ENCODE measurements around the gene UBASH3B.

UBASH3B gene

DNA sequence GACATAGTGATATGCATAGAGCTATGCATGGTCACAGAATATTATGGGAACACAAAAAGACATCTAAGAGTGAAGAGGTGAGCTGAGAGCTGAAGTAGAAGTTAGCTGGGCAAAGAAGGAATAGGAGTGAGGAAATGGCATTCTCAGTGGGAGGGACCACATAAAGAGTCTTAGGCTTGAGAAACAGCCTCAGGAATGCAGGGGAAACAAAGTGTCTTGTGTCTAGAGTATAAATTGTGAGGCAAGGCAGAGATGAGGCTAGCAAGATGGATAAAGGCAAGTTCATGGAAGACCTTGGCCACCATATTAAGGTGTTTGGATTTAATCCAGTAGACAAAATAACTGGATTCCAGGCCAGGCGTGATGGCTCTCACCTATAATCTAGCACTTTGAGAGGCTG lies 142.1 kb downstream of the UBASH3B start:
- Histone ChIP-seq H3K27me3 (ENCODE audit: insufficient read depth, poor library complexity, severe bottlenecking) (no peaks in the 10 kb centered on the region), H3K4me3 (replicated peaks; ENCODE audit: insufficient read depth, low read length) (no peak overlapping the region), H3K27ac (replicated peaks) (no peak overlapping the region)
- TF ChIP-seq POLR2AphosphoS5 (IDR thresholded peaks at IDR 0.05; ENCODE audit: low read depth): no peak
- TF ChIP-seq GABPA (IDR thresholded peaks at IDR 0.05; ENCODE audit: low read depth): no peak
- TF ChIP-seq, protein P1, sequence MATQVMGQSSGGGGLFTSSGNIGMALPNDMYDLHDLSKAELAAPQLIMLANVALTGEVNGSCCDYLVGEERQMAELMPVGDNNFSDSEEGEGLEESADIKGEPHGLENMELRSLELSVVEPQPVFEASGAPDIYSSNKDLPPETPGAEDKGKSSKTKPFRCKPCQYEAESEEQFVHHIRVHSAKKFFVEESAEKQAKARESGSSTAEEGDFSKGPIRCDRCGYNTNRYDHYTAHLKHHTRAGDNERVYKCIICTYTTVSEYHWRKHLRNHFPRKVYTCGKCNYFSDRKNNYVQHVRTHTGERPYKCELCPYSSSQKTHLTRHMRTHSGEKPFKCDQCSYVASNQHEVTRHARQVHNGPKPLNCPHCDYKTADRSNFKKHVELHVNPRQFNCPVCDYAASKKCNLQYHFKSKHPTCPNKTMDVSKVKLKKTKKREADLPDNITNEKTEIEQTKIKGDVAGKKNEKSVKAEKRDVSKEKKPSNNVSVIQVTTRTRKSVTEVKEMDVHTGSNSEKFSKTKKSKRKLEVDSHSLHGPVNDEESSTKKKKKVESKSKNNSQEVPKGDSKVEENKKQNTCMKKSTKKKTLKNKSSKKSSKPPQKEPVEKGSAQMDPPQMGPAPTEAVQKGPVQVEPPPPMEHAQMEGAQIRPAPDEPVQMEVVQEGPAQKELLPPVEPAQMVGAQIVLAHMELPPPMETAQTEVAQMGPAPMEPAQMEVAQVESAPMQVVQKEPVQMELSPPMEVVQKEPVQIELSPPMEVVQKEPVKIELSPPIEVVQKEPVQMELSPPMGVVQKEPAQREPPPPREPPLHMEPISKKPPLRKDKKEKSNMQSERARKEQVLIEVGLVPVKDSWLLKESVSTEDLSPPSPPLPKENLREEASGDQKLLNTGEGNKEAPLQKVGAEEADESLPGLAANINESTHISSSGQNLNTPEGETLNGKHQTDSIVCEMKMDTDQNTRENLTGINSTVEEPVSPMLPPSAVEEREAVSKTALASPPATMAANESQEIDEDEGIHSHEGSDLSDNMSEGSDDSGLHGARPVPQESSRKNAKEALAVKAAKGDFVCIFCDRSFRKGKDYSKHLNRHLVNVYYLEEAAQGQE (IDR thresholded peaks at IDR 0.05; ENCODE audit: insufficient replicate concordance, low read depth): no peak
- no peak for TF ChIP-seq SPI1 (IDR thresholded peaks at IDR 0.05; ENCODE audit: borderline replicate concordance, low read depth)
- TF ChIP-seq, protein P2, sequence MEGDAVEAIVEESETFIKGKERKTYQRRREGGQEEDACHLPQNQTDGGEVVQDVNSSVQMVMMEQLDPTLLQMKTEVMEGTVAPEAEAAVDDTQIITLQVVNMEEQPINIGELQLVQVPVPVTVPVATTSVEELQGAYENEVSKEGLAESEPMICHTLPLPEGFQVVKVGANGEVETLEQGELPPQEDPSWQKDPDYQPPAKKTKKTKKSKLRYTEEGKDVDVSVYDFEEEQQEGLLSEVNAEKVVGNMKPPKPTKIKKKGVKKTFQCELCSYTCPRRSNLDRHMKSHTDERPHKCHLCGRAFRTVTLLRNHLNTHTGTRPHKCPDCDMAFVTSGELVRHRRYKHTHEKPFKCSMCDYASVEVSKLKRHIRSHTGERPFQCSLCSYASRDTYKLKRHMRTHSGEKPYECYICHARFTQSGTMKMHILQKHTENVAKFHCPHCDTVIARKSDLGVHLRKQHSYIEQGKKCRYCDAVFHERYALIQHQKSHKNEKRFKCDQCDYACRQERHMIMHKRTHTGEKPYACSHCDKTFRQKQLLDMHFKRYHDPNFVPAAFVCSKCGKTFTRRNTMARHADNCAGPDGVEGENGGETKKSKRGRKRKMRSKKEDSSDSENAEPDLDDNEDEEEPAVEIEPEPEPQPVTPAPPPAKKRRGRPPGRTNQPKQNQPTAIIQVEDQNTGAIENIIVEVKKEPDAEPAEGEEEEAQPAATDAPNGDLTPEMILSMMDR (IDR thresholded peaks at IDR 0.05; ENCODE audit: insufficient read depth, low read length): no peak
- DNase-seq (ENCODE audit: low read depth in 1 of 2, low spot score in 1 of 2): no peak

DNA sequence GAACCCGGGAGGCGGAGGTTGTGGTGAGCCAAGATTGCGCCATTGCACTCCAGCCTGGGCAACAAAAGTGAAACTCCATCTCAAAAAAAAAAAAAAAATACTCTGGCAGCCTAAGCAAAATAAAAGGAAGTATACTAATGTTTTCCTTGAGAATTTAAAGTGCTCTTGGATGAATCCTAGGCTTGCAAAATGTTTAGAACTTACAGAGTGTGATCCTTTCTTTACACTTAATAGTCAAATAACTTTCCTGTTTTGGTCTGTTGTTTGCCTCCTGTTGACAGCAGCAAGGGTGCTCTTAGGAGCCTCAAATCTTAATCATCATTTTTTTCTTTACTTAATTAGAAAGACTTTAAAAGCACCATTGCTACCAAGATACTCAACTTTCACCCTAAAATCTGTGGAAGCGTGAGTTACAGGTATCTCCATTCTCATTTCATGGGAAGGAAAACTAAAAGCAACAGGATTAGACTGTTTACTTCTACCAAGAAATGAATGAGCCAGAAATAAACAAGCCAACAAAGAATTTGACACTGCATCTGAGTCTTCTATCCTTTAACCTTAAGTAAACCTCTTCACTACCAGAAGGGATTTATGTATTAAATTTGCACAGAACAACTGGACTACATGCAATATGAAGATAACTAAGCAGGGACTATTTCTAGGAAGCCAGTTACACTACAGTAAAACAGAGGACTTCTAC lies 144.0 kb downstream of the UBASH3B start:
- Histone ChIP-seq H3K27ac (replicated peaks) (peak overlapping the region; percentile 13; the same call in 1 of the 2 replicates), H3K4me3 (replicated peaks; ENCODE audit: insufficient read depth, low read length) (no peak overlapping the region), H3K27me3 (ENCODE audit: insufficient read depth, poor library complexity, severe bottlenecking) (no peaks in the 10 kb centered on the region)
- peak in 1 of 2 experiments; percentile 14 for DNase-seq (ENCODE audit: low read depth in 1 of 2, low spot score in 1 of 2)
- no peak for TF ChIP-seq POLR2AphosphoS5 (IDR thresholded peaks at IDR 0.05; ENCODE audit: low read depth)
- TF ChIP-seq SPI1 (IDR thresholded peaks at IDR 0.05; ENCODE audit: borderline replicate concordance, low read depth): no peak
- TF ChIP-seq, protein P2 (IDR thresholded peaks at IDR 0.05; ENCODE audit: insufficient read depth, low read length): no peak
- TF ChIP-seq, protein P1 (IDR thresholded peaks at IDR 0.05; ENCODE audit: insufficient replicate concordance, low read depth): no peak
- TF ChIP-seq GABPA (IDR thresholded peaks at IDR 0.05; ENCODE audit: low read depth): no peak

DNA sequence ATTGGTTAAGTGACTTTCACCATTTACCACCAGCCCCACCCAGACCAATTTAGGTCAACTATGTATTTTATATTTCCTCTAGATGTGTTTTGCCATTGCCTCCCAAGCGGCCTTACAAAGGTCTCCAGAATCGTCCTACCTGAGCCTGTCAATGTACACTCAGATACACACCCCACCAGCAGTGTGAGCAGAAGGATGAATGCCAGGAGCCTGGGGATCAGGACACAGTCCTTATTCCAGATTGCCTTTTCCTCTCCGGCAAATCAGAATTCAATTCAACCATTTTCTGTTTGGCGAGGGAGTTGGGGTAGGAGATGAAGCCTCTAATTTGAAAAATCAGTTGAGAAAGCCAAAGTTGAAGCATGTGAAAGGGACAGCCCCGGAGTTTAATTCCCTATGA lies 147.4 kb downstream of the UBASH3B start:
- Histone ChIP-seq H3K27ac (replicated peaks) (no peak overlapping the region), H3K4me3 (replicated peaks; ENCODE audit: insufficient read depth, low read length) (no peak overlapping the region), H3K27me3 (ENCODE audit: insufficient read depth, poor library complexity, severe bottlenecking) (no peaks in the 10 kb centered on the region)
- TF ChIP-seq SPI1 (IDR thresholded peaks at IDR 0.05; ENCODE audit: borderline replicate concordance, low read depth) (no peak), GABPA (IDR thresholded peaks at IDR 0.05; ENCODE audit: low read depth) (no peak), POLR2AphosphoS5 (IDR thresholded peaks at IDR 0.05; ENCODE audit: low read depth) (no peak)
- TF ChIP-seq, protein P2 (IDR thresholded peaks at IDR 0.05; ENCODE audit: insufficient read depth, low read length): no peak
- DNase-seq (ENCODE audit: low read depth in 1 of 2, low spot score in 1 of 2): no peak

Measured in HL-60 (cell line).